ENCODE data around the gene ANKRD23.

ANKRD23 gene

DNA sequence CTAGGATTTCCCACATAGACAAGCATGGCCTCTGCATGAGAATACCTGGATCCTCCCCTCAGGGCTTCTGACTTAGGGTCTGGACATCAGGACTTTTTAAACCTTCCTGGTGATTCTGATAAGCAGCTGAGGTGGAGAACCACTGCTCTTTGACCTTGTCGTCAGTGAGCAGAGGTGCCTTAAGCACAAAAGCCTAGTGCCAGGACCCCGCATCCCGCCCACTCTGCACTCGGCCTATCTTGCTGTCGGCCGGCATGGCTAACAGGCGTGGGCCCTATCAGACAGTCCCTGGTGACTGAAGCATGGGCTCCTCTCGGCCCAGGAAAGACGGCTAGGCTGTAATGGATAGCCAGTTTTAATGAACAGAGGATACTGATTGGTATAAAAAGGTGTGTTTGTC, 6.2 kb downstream of the ANKRD23 start:
- TF ChIP-seq, protein P1, sequence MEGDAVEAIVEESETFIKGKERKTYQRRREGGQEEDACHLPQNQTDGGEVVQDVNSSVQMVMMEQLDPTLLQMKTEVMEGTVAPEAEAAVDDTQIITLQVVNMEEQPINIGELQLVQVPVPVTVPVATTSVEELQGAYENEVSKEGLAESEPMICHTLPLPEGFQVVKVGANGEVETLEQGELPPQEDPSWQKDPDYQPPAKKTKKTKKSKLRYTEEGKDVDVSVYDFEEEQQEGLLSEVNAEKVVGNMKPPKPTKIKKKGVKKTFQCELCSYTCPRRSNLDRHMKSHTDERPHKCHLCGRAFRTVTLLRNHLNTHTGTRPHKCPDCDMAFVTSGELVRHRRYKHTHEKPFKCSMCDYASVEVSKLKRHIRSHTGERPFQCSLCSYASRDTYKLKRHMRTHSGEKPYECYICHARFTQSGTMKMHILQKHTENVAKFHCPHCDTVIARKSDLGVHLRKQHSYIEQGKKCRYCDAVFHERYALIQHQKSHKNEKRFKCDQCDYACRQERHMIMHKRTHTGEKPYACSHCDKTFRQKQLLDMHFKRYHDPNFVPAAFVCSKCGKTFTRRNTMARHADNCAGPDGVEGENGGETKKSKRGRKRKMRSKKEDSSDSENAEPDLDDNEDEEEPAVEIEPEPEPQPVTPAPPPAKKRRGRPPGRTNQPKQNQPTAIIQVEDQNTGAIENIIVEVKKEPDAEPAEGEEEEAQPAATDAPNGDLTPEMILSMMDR (IDR thresholded peaks at IDR 0.05; ENCODE audit: poor library complexity, severe bottlenecking), result no peak

DNA sequence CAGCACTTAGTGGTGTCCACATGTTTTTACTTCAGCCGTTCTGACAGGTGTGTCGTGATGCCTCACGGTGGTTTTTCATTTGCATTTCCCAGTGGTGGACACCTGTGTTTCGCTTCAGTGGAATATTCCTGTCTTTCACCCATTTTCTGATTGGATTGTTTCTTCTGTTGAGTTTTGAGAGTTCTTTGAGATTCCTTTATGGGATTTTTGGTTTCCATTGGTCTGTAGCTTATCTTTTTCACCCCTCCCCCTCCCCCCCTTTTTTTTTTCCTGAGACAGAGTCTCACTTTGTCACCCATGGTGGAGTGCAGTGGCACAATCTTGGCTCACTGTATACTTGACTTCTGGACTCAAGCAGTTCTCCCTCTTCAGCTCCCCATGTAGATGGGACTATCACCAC, 8.0 kb downstream of the ANKRD23 start:
- no peak overlapping the region for H3K27ac ChIP-seq (ENCODE audit: poor library complexity, severe bottlenecking)
- peaks cover 21% of the 10 kb centered on the region for H3K36me3 ChIP-seq (ENCODE audit: low read depth)
- peaks cover 9% of the 10 kb centered on the region for H3K4me1 ChIP-seq (ENCODE audit: insufficient read depth, poor library complexity, severe bottlenecking)
- no peak overlapping the region for H3K4me3 ChIP-seq (ENCODE audit: severe bottlenecking)
- H3K9me3 ChIP-seq (ENCODE audit: severe bottlenecking), result no peaks in the 10 kb centered on the region
- ATAC-seq (ENCODE audit: low read depth) (no peak), DNase-seq (ENCODE audit: low spot score) (no peak)
- no peaks in the 10 kb centered on the region for H3K27me3 ChIP-seq (ENCODE audit: insufficient read depth, poor library complexity, severe bottlenecking)
- TF ChIP-seq, protein P1 (IDR thresholded peaks at IDR 0.05; ENCODE audit: poor library complexity, severe bottlenecking), result no peak

More for the DNA sequence above, 6.2 kb downstream of the ANKRD23 start:
- Histone ChIP-seq H3K4me1 (ENCODE audit: insufficient read depth, poor library complexity, severe bottlenecking) (peaks cover 7% of the 10 kb centered on the region), H3K27me3 (ENCODE audit: insufficient read depth, poor library complexity, severe bottlenecking) (no peaks in the 10 kb centered on the region), H3K36me3 (ENCODE audit: low read depth) (peaks cover 9% of the 10 kb centered on the region; the same call in 1 of the 2 replicates), H3K9me3 (ENCODE audit: severe bottlenecking) (no peaks in the 10 kb centered on the region), H3K27ac (ENCODE audit: poor library complexity, severe bottlenecking) (no peak overlapping the region), H3K4me3 (ENCODE audit: severe bottlenecking) (no peak overlapping the region)
- DNase-seq (ENCODE audit: low spot score), result no peak
- ATAC-seq (ENCODE audit: low read depth), result no peak

DNA sequence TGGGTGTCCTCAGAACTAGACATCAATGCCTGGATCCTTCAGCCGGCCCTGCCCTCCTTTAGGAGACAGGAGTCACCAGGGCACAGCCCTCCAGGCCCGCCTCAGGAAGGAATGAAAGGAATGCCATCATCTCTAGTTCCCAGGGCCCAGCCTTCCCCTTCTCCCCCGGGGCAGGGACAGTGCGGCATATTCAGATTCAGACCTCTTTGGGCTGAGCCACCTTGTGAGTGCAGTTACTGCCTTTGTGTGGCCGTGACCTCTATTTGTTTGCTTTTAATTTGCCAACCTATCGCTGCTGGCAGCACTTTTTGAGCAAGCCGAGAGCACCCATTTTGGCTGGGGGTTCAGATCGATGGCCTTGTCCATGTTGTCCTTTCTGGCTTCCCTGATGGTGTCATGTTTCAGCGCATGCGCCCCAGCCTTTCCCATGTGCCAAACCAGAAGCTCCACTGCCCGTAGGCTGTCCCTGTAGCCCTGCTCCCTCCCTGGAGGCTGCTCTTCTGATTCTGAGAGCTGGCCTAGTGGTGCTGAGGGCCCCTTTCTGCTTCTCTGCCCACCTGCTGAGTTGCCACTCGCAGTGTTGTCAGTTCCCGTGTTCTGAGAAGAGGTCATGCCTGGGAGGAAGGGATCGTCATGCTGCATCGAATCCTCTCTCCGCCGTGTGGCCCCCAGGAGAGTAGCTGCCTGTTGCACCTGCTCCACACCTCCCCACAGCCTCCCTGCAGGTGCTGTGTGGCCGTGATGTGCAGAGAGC, 10.9 kb downstream of the ANKRD23 start:
- Histone ChIP-seq H3K27me3 (ENCODE audit: insufficient read depth, poor library complexity, severe bottlenecking) (no peaks in the 10 kb centered on the region), H3K9me3 (ENCODE audit: severe bottlenecking) (no peaks in the 10 kb centered on the region), H3K4me3 (ENCODE audit: severe bottlenecking) (no peak overlapping the region), H3K4me1 (ENCODE audit: insufficient read depth, poor library complexity, severe bottlenecking) (peaks cover 9% of the 10 kb centered on the region), H3K27ac (ENCODE audit: poor library complexity, severe bottlenecking) (peak overlapping the region; percentile 36), H3K36me3 (ENCODE audit: low read depth) (peaks cover 35% of the 10 kb centered on the region)
- TF ChIP-seq, protein P1 (IDR thresholded peaks at IDR 0.05; ENCODE audit: poor library complexity, severe bottlenecking), result no peak
- no peak for DNase-seq (ENCODE audit: low spot score)
- ATAC-seq (ENCODE audit: low read depth), result peak; percentile 91

DNA sequence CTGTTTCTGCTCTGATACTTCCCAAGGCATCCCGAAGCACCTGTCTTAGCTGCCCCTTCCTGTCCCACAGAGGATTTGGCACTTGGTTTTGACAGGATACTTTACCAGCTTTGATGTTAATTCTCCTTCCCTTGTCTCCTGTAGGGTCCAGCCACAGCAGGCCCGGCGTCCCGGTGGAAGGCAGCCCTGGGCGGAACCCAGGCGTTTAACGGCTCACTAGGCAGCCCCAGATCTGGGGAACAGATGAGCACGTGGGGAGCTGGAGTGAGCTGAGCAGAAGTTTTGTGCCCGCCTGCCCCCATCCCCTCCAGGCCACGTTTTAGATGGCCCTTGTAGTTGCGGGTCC, 11.4 kb downstream of the ANKRD23 start:
- DNase-seq (ENCODE audit: low spot score), result no peak
- Histone ChIP-seq H3K4me1 (ENCODE audit: insufficient read depth, poor library complexity, severe bottlenecking) (peaks cover 9% of the 10 kb centered on the region), H3K4me3 (ENCODE audit: severe bottlenecking) (no peak overlapping the region), H3K36me3 (ENCODE audit: low read depth) (peaks cover 35% of the 10 kb centered on the region), H3K9me3 (ENCODE audit: severe bottlenecking) (no peaks in the 10 kb centered on the region), H3K27me3 (ENCODE audit: insufficient read depth, poor library complexity, severe bottlenecking) (no peaks in the 10 kb centered on the region), H3K27ac (ENCODE audit: poor library complexity, severe bottlenecking) (peak overlapping the region; percentile 36)
- peak; percentile 8; the same call in 2 of the 3 replicates for ATAC-seq (ENCODE audit: low read depth)
- TF ChIP-seq, protein P1 (IDR thresholded peaks at IDR 0.05; ENCODE audit: poor library complexity, severe bottlenecking), result no peak

DNA sequence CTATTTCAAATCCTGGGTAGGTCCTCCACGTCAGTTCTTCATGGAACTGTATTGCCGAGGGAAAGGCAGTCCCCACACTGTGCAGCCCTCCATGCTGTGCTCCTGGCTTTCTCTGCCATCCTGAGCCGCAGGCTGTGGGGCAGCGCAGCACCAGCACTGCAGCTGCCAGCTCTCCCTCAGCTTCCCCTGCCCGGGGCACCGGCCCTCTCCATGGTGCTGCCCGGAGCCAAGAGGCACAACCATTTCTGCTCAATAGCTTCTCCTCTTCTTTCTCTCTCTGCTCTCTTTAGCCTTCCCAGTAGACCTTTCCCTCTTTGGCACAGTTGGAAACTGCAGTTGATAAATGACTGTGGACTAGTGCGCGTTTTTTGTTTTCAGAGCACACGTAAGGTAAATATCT, 12.1 kb downstream of the ANKRD23 start:
- no peak overlapping the region for H3K4me3 ChIP-seq (ENCODE audit: severe bottlenecking)
- no peaks in the 10 kb centered on the region for H3K9me3 ChIP-seq (ENCODE audit: severe bottlenecking)
- peaks cover 35% of the 10 kb centered on the region for H3K36me3 ChIP-seq (ENCODE audit: low read depth)
- no peaks in the 10 kb centered on the region for H3K27me3 ChIP-seq (ENCODE audit: insufficient read depth, poor library complexity, severe bottlenecking)
- ATAC-seq (ENCODE audit: low read depth), result no peak
- peaks cover 9% of the 10 kb centered on the region for H3K4me1 ChIP-seq (ENCODE audit: insufficient read depth, poor library complexity, severe bottlenecking)
- TF ChIP-seq, protein P1 (IDR thresholded peaks at IDR 0.05; ENCODE audit: poor library complexity, severe bottlenecking), result no peak
- no peak for DNase-seq (ENCODE audit: low spot score)
- no peak overlapping the region for H3K27ac ChIP-seq (ENCODE audit: poor library complexity, severe bottlenecking)

All from RWPE2 (cell line).